Ectodermal cell (in vitro differentiated cells): ENCODE measurements around the gene TCEA3.

ENCODE experiments used
- H3K27ac ChIP-seq: 2 replicates; pipeline ENCODE4 v1.7.0; 2013; ENCODE audit warnings: mild to moderate bottlenecking, low read depth, low read length; ENCODE audit not compliant: insufficient read depth, poor library complexity, severe bottlenecking
- H3K27me3 ChIP-seq: 2 replicates; pipeline ENCODE4 v1.7.0; 2013; ENCODE audit warnings: mild to moderate bottlenecking, low read length; ENCODE audit not compliant: insufficient read depth, control insufficient read depth, poor library complexity, severe bottlenecking
- H3K36me3 ChIP-seq: one replicate; pipeline ENCODE4 v1.7.0; 2013; ENCODE audit warnings: low read length; ENCODE audit not compliant: control insufficient read depth, insufficient read depth
- H3K4me1 ChIP-seq: one replicate; pipeline ENCODE4 v1.7.0; 2013; ENCODE audit warnings: low read length; ENCODE audit not compliant: control insufficient read depth, insufficient read depth
- H3K4me3 ChIP-seq: 2 replicates; pipeline ENCODE4 v1.7.0; 2013; ENCODE audit warnings: low read depth, low read length, control low read depth; ENCODE audit not compliant: insufficient read depth
- H3K9me3 ChIP-seq: 2 replicates; pipeline ENCODE4 v1.7.0; 2013; ENCODE audit warnings: mild to moderate bottlenecking, low read length, moderate library complexity; ENCODE audit not compliant: control insufficient read depth
- WGBS, 2 experiments: methylation state at CpG; one replicate each; pipeline ENCODE4 v1.1.7; 2013; ENCODE audit warnings: missing lambda C conversion rate in 2 of 2; 5-methylcytosine and 5-hydroxymethylcytosine counted together

TCEA3 gene

GRCh38 chr1:23462766-23463165 is 38.2 kb upstream of the TCEA3 start:
- 80 to 92% methylated on average over 2 of the region's 2 CpGs for WGBS, 2 experiments
- Histone ChIP-seq H3K27me3 (no peaks in the 10 kb centered on the region), H3K27ac (no peak overlapping the region), H3K36me3 (no peaks in the 10 kb centered on the region), H3K4me1 (no peaks in the 10 kb centered on the region), H3K9me3 (no peaks in the 10 kb centered on the region), H3K4me3 (no peak overlapping the region)

- H3K27me3 ChIP-seq: no peaks in the 10 kb centered on the region
- H3K27ac ChIP-seq: no peak overlapping the region
- H3K36me3 ChIP-seq: no peaks in the 10 kb centered on the region
- H3K4me1 ChIP-seq: no peaks in the 10 kb centered on the region
- 94 to 95% methylated on average over 3 of the region's 3 CpGs for WGBS, 2 experiments
- no peaks in the 10 kb centered on the region for H3K9me3 ChIP-seq
- H3K4me3 ChIP-seq: no peak overlapping the region
Measured at GRCh38 chr1:23461050-23461449, 36.5 kb upstream of the TCEA3 start.

- Histone ChIP-seq H3K4me3 (no peak overlapping the region), H3K36me3 (no peaks in the 10 kb centered on the region), H3K9me3 (no peaks in the 10 kb centered on the region), H3K27ac (no peak overlapping the region), H3K4me1 (no peaks in the 10 kb centered on the region), H3K27me3 (no peaks in the 10 kb centered on the region)
- 93 to 98% methylated on average over 4 of the region's 4 CpGs for WGBS, 2 experiments
Measured at GRCh38 chr1:23460519-23460918, 36.0 kb upstream of the TCEA3 start.

GRCh38 chr1:23459338-23459757 is 34.8 kb upstream of the TCEA3 start:
- 67 to 80% methylated on average over 2 of the region's 2 CpGs for WGBS, 2 experiments
- Histone ChIP-seq H3K27me3 (no peaks in the 10 kb centered on the region), H3K4me3 (no peak overlapping the region), H3K9me3 (no peaks in the 10 kb centered on the region), H3K4me1 (no peaks in the 10 kb centered on the region), H3K27ac (no peak overlapping the region), H3K36me3 (no peaks in the 10 kb centered on the region)

- 91 to 96% methylated on average over 5 of the region's 5 CpGs for WGBS, 2 experiments
- Histone ChIP-seq H3K36me3 (no peaks in the 10 kb centered on the region), H3K4me1 (no peaks in the 10 kb centered on the region), H3K9me3 (no peaks in the 10 kb centered on the region), H3K4me3 (no peak overlapping the region), H3K27me3 (no peaks in the 10 kb centered on the region), H3K27ac (no peak overlapping the region)
Measured at GRCh38 chr1:23456226-23456625, 31.7 kb upstream of the TCEA3 start.

- 91 to 95% methylated on average over 3 of the region's 3 CpGs for WGBS, 2 experiments
- Histone ChIP-seq H3K4me1 (no peaks in the 10 kb centered on the region), H3K27ac (no peak overlapping the region), H3K27me3 (no peaks in the 10 kb centered on the region), H3K36me3 (no peaks in the 10 kb centered on the region), H3K9me3 (no peaks in the 10 kb centered on the region), H3K4me3 (no peak overlapping the region)
Measured at GRCh38 chr1:23453455-23454000, 29.0 kb upstream of the TCEA3 start.

GRCh38 chr1:23452011-23452411 is 27.5 kb upstream of the TCEA3 start:
- no peaks in the 10 kb centered on the region for H3K27me3 ChIP-seq
- H3K4me1 ChIP-seq: no peaks in the 10 kb centered on the region
- no peaks in the 10 kb centered on the region for H3K36me3 ChIP-seq
- H3K9me3 ChIP-seq: no peaks in the 10 kb centered on the region
- no peak overlapping the region for H3K27ac ChIP-seq
- no peak overlapping the region for H3K4me3 ChIP-seq
- WGBS, 2 experiments: 86 to 94% methylated on average over 5 of the region's 5 CpGs

- Histone ChIP-seq H3K27me3 (no peaks in the 10 kb centered on the region), H3K4me1 (no peaks in the 10 kb centered on the region), H3K36me3 (no peaks in the 10 kb centered on the region), H3K27ac (no peak overlapping the region), H3K4me3 (no peak overlapping the region), H3K9me3 (no peaks in the 10 kb centered on the region)
- 83 to 88% methylated on average over 1 of the region's 1 CpG for WGBS, 2 experiments
Measured at GRCh38 chr1:23451441-23451840, 26.9 kb upstream of the TCEA3 start.

- H3K4me3 ChIP-seq: no peak overlapping the region
- no peaks in the 10 kb centered on the region for H3K36me3 ChIP-seq
- H3K27me3 ChIP-seq: no peaks in the 10 kb centered on the region
- H3K4me1 ChIP-seq: no peaks in the 10 kb centered on the region
- H3K9me3 ChIP-seq: no peaks in the 10 kb centered on the region
- WGBS, 2 experiments: 91 to 95% methylated on average over 4 of the region's 4 CpGs
- no peak overlapping the region for H3K27ac ChIP-seq
Measured at GRCh38 chr1:23450894-23451293, 26.3 kb upstream of the TCEA3 start.

GRCh38 chr1:23449958-23450357 is 25.4 kb upstream of the TCEA3 start:
- no peaks in the 10 kb centered on the region for H3K27me3 ChIP-seq
- no peaks in the 10 kb centered on the region for H3K9me3 ChIP-seq
- H3K4me1 ChIP-seq: no peaks in the 10 kb centered on the region
- H3K36me3 ChIP-seq: no peaks in the 10 kb centered on the region
- 91 to 94% methylated on average over 4 of the region's 4 CpGs for WGBS, 2 experiments
- no peak overlapping the region for H3K27ac ChIP-seq
- no peak overlapping the region for H3K4me3 ChIP-seq

GRCh38 chr1:23449306-23449705 is 24.8 kb upstream of the TCEA3 start:
- WGBS, 2 experiments: 93 to 97% methylated on average over 6 of the region's 6 CpGs
- Histone ChIP-seq H3K27ac (no peak overlapping the region), H3K9me3 (no peaks in the 10 kb centered on the region), H3K4me1 (no peaks in the 10 kb centered on the region), H3K36me3 (no peaks in the 10 kb centered on the region), H3K27me3 (no peaks in the 10 kb centered on the region), H3K4me3 (no peak overlapping the region)
